Measurements from ENCODE around the gene FIS1. TPM values are rescaled to one million over a fixed set of nuclear protein-coding genes. Genes with fewer than 3 reads are reported as not detected.
A peak's percentile ranks its signal among the peaks of the same experiment; 100 is the strongest.
"Not testable (repeated sequence)": the region's sequence is repeated elsewhere in the genome, so short reads cannot be mapped to it uniquely, and the experiment has no call there.

FIS1 gene
- total RNA-seq, 6 donors from 2014 or later: 167 to 276 (median 221) TPM

DNA sequence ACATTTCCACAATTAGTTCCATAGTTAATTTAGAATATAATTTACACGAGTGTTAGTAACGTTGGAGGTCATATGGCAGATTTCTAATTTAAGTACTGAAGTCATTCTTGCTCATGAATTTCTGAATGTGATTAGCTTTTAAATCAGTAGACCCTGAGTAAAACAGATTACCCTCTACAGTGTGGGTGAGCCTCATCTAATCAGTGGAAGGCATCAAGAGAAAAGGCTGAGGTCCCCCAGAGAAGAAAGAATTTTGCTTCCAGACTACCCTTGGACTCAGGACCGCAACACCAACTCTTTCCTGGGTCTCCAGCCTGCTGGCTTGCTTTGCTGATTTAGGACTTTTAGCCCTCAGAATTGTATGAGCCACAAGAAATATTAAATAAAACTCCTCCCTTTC lies 43.6 kb upstream of the FIS1 start:
- no peaks in the 10 kb centered on the region for H3K9me3 ChIP-seq
- no peak for TF ChIP-seq EP300 (IDR thresholded peaks at IDR 0.05)
- TF ChIP-seq CTCF (IDR thresholded peaks at IDR 0.05): no peak
- TF ChIP-seq POLR2A (IDR thresholded peaks at IDR 0.05): no peak
- no peak for TF ChIP-seq POLR2AphosphoS5 (IDR thresholded peaks at IDR 0.05)
- 90 to 91% methylated on average over 3 of the region's 3 CpGs for WGBS, 2 donors
- H3K4me3 ChIP-seq: no peak overlapping the region
- ATAC-seq (ENCODE audit: low FRiP score in 2 of 2) (no peak), DNase-seq (no peak)
- H3K27me3 ChIP-seq: peaks cover 0 to 4% (median 0%) of the 10 kb centered on the region in 4 donors
- H3K36me3 ChIP-seq: no peaks in the 10 kb centered on the region
- H3K27ac ChIP-seq: no peak overlapping the region
- H3K4me1 ChIP-seq: no peaks in the 10 kb centered on the region

DNA sequence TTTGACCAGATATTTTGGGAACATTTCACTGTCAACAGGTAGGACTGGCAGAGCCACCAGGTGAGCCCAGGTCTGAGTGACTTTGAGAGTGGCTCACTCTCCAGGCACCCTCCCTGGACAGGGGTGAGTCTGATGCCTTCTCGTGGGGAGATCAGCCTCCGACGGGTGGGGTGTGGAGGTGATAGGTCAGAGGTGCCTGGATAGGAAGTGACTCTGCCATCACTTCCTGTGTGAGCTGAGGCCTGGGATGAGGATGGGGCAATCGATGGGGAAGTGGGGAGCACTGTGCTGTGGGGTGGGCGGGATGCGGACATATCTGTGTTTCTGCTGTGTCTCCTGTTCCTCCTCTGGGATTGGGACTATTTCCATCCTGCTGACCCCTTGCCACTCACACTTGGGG lies 42.2 kb upstream of the FIS1 start:
- H3K4me3 ChIP-seq: no peak overlapping the region
- WGBS, 2 donors: 40 to 57% methylated on average over 2 to 6 of the region's 6 CpGs
- no peak for TF ChIP-seq POLR2AphosphoS5 (IDR thresholded peaks at IDR 0.05)
- no peak for TF ChIP-seq EP300 (IDR thresholded peaks at IDR 0.05)
- no peak for TF ChIP-seq CTCF (IDR thresholded peaks at IDR 0.05)
- TF ChIP-seq POLR2A (IDR thresholded peaks at IDR 0.05): no peak
- H3K36me3 ChIP-seq: no peaks in the 10 kb centered on the region
- peak in 1 of 2 donors; percentile 35 for DNase-seq
- H3K9me3 ChIP-seq: no peaks in the 10 kb centered on the region
- peaks cover 0 to 3% (median 1%) of the 10 kb centered on the region in 4 donors for H3K4me1 ChIP-seq
- H3K27ac ChIP-seq: no peak overlapping the region
- ATAC-seq (ENCODE audit: low FRiP score in 2 of 2): peak in 1 of 2 donors; percentile 52
- H3K27me3 ChIP-seq: peaks cover 0 to 4% (median 0%) of the 10 kb centered on the region in 4 donors

DNA sequence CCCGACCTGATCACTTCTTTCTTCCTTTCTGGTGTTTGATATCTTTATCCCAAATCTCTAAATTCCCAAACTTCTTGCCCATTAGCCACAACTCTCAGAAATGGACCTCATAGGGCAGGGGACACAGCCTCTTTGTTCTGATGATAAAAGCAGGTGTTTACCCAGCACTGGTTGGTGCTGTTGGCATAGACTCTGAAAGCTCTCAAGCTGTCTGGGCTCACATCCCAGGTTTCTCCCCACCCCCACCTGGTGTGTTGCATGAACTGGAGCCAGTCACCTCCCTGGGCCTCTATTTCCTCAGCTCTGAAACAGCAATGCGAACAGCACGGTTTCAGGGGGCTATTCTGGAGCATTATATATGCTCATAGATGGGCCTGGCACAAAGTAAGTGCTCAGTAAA lies 41.0 kb upstream of the FIS1 start:
- not testable (repeated sequence) for H3K27ac ChIP-seq, H3K9me3 ChIP-seq, H3K4me1 ChIP-seq, H3K36me3 ChIP-seq, H3K27me3 ChIP-seq, H3K4me3 ChIP-seq
- peak in 1 of 2 donors; percentile 52 for ATAC-seq (ENCODE audit: low FRiP score in 2 of 2)
- WGBS, 2 donors: 54 to 66% methylated on average over 3 of the region's 3 CpGs
- peak in 1 of 2 donors; percentile 77 for DNase-seq

GRCh38 chr7:101285171-101285570 lies 40.3 kb upstream of the FIS1 start:
- no peak for TF ChIP-seq POLR2A (IDR thresholded peaks at IDR 0.05)
- ATAC-seq (ENCODE audit: low FRiP score in 2 of 2) (no peak), DNase-seq (no peak)
- no peak overlapping the region for H3K4me3 ChIP-seq
- H3K4me1 ChIP-seq: peaks cover 0 to 3% (median 1%) of the 10 kb centered on the region in 4 donors
- 79 to 87% methylated on average over 9 of the region's 9 CpGs for WGBS, 2 donors
- no peaks in the 10 kb centered on the region for H3K36me3 ChIP-seq
- H3K27ac ChIP-seq: no peak overlapping the region
- H3K27me3 ChIP-seq: no peaks in the 10 kb centered on the region
- no peaks in the 10 kb centered on the region for H3K9me3 ChIP-seq

DNA sequence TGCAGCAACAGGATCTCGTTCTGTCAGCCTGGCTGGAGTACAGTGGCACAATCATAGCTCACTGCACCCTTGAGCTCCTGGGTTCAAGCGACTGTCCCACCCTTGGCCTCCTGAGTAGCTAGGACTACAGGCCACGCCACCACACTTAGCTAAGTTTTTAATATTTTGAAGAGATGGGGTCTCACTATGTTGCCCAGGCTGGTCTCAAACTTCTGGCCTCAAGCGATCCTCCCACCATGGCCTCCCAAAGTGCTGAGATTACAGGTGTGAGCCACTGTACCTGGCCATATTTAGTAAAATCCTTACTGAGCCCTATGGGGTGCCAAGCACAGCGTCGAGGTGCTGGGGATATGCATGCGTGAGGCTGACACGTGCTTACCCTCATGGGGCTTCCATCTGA lies 36.0 kb upstream of the FIS1 start:
- DNase-seq; H3K4me1 ChIP-seq; H3K9me3 ChIP-seq; H3K36me3 ChIP-seq; H3K27ac ChIP-seq; H3K27me3 ChIP-seq; ATAC-seq (ENCODE audit: low FRiP score in 2 of 2); H3K4me3 ChIP-seq: not testable (repeated sequence)
- 79 to 83% methylated on average over 8 of the region's 8 CpGs for WGBS, 2 donors

- Histone ChIP-seq H3K4me3 (no peak overlapping the region), H3K36me3 (no peaks in the 10 kb centered on the region), H3K4me1 (peaks cover 0 to 3% (median 1%) of the 10 kb centered on the region in 4 donors), H3K9me3 (no peaks in the 10 kb centered on the region), H3K27ac (no peak overlapping the region), H3K27me3 (no peaks in the 10 kb centered on the region)
- no peak for TF ChIP-seq POLR2A (IDR thresholded peaks at IDR 0.05)
- no peak for TF ChIP-seq POLR2AphosphoS5 (IDR thresholded peaks at IDR 0.05)
- TF ChIP-seq EP300 (IDR thresholded peaks at IDR 0.05): no peak
- no peak for TF ChIP-seq CTCF (IDR thresholded peaks at IDR 0.05)
- DNase-seq: no peak
- WGBS, 2 donors: 83 to 89% methylated on average over 24 of the region's 24 CpGs
- no peak for ATAC-seq (ENCODE audit: low FRiP score in 2 of 2)
Observed at GRCh38 chr7:101278461-101279292, 33.8 kb upstream of the FIS1 start.
